Activated CD4-positive, alpha-beta T cell treated with anti-CD3 and anti-CD28 coated beads for 4 hours (primary cell): ENCODE data around the gene PGAP1.

Source experiments
- DNase-seq, 2 donors: peaks; one replicate each; pipeline ENCODE4 v3.0.0-alpha.2; 2020

Gene PGAP1

GRCh38 chr2:196876364-196876763 is 50.1 kb downstream of the PGAP1 start:
- no peak for DNase-seq

DNA sequence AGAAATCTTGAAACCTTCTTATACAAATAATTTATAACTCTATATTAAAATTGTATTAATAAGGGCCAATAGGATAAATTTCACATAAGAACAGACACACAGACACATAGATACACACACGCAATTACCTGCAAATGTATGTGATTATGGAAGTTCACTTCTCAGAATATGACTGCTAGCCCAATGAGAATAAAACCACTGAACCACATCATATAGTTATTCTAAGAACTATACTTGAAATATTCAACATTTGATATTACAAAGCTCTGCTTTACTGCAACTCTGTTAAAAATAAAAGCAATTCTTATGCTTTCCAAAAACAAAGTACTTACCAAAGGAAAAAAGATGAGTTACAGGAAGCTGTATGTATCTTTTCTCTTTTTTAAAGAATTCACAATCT is 51.1 kb downstream of the PGAP1 start:
- DNase-seq: no peak

- no peak for DNase-seq
These were observed 53.0 kb downstream of the PGAP1 start for GRCh38 chr2:196873511-196873910.

DNA sequence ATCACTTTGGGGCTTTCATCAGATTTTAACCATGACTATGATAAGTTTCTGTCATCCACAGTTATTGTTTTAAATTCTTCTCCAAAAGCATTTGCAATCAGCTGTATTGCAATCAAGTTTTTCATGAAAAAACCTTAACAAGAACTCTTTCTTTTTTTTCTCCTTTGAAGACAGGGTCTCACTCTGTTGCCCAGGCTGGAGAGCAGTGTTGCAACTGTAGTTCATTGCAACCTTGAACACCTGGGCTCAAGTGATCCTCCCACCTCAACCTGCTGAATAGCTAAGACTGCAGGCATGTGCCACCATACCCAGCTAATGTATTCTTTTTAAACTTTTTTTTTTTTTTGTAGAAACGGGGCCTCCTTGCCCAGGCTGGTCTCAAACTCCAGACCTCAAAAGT is 71.9 kb downstream of the PGAP1 start:
- DNase-seq: no peak

DNA sequence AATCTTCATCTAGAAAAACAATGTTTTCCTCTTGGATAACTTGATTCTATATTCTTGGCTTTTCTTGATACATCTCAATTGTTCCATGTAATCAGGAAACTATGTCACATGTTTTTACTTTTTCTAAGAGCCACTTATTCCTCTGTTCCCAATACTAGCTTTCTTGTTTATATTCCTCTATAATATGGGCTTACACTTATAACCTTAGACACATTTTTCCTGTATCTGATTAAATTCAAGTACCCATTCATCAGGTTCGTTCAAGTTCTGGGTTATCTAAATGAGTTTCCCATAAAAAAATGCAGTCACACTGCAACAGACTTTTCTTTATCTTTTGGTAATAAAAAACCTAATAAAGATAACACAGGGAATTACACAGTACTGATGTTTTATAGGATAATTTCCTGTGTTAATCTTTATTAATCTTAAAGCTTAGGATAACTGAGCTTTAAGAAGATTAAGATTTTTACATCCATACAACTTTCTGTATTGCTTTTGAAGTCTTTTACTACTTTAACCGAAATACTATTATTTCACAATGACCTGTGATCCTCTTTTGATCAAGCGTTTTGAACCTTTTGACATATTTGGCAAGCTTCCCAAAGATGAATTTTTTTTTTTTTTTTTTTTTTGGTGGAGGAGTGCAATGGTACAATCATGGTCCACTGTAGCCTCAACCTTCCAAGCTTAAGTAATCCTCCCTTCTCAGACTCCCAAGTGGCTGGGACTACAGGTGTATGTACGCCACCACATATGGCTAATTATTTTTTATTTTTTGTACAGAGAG is 73.0 kb downstream of the PGAP1 start:
- no peak for DNase-seq

DNA sequence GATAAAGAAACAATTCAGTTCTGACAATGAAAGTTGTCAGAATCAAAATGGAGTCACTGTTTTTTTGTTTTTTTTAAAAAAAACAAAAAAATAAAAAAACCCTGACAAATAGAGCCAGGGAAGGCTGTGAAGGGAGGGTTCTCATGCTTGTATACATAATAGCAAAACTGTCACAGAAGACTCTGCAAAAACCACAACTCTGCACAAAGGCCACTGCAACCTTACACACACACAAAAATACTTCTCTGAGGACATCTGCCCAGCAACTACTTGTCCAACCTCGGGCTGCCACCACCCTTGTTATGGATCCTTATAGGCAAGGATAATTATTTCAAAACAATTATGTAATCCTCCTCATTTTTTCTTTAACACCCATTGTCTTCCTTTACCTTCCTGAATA is 75.4 kb downstream of the PGAP1 start:
- no peak for DNase-seq

- DNase-seq: peak in 1 of 2 donors; percentile 1
These were observed 76.6 kb downstream of the PGAP1 start for GRCh38 chr2:196849895-196850294.

DNA sequence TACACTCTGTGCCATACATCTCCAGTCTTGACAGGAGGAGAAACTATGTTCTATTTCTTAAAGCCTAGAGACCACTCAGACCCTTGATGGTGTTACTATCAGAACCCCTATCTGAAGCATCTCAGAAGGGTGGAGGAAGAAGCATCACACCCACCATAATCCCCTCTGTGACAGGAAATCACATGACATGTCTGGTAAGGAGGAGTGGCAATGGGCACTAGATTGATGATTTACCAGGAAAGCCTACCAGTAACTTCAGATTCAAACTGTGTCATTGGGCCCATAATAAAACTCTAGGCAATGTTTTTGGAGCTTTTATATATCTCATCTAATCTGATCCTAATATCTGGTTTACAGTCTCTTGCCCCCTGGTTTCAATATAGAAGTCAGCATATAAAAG is 80.2 kb downstream of the PGAP1 start:
- DNase-seq: no peak

DNA sequence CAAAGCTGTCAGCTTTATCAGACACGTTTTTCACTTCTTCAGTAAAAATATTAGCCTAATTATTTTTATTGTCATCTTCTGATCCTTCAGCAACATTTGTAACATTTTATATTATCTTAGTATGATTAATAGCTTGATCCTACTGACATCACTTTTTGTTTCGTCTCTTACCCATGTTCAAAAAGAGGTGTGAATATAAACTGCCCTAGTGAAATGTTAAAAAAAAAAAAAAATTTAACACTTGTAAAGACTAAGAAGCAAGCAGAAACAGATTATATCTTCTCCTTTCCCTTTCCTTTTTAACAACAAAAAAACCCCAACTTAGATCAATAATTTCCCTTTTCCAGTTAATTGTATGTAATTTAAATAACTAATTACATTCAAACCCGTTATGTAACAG is 81.1 kb downstream of the PGAP1 start:
- DNase-seq: no peak

- DNase-seq: no peak
These were observed 86.3 kb downstream of the PGAP1 start for GRCh38 chr2:196840171-196840570.

DNA sequence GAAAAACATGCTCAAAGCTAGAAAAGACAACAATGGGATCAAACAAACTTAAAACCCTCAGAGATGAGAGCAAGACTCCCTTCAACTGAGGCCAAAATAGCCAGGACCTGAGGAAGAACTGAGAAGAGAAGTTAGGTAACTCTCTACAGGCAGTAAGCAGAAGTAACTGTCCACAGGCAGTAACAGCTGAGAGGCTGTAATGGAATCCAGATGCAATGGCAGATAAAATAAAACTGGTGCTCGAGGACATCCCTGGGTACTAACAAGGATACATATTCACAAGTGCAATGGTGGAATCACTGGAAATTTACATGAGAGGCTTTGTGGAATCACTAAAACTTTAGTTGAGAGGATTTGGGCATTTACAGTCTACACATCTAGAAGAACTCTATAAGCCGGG is 86.9 kb downstream of the PGAP1 start:
- DNase-seq: no peak

DNA sequence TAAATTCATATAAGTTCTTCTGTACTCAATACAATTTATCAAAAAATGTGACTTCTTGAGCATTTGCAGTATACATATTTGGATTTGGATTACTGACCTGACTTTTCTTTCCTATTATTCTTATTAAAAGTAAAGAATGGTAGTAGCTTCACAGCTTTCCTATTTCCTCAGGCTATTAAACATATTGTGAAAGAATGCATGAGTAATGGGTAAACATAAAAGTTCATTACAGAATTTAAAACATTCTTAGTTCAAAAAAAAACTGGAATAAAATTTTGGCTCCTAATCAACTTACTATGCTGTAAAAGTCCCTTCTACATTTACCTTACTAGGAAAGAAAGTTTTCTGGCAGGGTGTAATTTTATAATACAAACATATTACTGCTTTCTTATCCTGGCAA is 90.1 kb downstream of the PGAP1 start:
- DNase-seq: no peak

DNA sequence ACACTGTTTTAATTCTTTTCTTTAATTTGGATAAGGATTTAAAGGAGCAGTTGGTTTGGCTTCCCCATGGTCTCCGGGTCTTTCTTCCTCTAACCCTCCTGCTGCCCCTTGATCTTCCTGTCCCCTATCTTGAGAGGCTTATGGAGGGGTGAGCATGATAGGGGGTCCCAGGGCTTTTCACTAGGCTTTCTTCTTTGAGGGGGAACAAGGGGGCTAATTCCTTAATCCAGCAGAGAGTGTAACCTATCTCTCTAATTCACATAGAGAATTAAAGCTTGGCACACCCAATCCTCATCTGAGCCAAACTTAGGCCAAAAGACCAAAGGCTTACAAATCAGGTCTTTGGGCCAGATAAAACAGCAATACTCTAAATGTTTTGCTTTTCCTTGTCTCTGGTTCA is 95.8 kb downstream of the PGAP1 start:
- no peak for DNase-seq

DNA sequence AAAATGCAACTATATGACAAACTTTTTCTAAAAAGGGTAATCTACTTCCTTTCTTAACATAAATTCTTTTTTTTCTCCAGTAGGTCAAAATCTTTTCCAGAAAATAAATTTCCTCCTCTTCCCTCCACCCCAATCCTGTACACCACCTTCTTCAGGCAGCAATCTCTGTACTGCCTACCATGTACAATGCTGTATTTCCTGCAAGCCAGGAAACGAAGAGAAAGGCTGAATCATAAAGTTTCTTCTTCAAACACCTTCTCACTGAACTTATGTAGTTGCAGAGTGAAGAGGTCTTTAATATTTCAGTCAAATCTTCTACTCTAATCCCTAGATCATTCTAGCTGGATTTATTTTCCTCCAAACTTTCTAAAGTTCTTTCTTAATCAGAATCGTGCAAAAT is 99.2 kb downstream of the PGAP1 start:
- DNase-seq: no peak

DNA sequence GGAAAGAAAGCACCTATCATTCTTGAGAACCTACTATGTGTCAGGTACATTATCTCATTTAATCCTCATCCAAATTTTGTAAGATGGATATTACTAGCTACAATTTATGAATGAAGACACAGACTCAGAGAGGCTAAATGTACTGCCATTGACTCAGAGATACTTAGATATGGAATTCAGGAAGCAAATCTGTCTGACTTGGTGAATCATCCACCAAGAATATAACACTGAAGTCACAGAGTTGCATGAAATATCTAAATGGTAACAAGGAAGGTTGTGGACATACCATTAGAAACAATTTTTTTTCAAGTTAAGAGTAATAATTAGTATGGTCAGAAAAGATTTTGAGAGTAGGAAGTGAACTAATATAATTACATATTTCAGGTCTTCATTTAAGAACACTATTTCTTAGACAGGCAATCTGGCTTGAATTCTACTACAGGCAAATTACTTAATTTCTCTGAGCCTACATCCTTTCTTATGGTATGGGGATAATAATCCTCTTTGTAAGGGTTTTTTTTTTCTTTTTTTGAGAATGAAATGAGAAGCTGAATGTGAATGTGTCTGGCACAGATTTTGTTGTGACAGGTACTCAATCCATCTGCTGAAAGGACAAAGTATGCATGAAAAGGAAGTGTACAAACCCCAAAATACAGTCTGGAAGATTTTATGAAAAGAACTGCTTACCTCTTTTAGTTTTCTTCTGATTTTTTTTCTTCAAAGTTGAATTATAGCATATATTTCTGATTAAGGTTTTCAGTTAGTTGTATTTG is 102.6 kb downstream of the PGAP1 start:
- no peak for DNase-seq

- no peak for DNase-seq
These were observed 105.3 kb downstream of the PGAP1 start for GRCh38 chr2:196821195-196821594.

GRCh38 chr2:196809260-196809659 is 117.2 kb downstream of the PGAP1 start, which contains the start of gene C2orf66:
Gene C2orf66 (minus strand): TSS chr2:196809355. CDS start chr2:196809336, 19 bp downstream.
- DNase-seq: no peak

- DNase-seq: no peak
These were observed 118.3 kb downstream of the PGAP1 start for GRCh38 chr2:196808083-196808665.

- no peak for DNase-seq
These were observed 122.1 kb downstream of the PGAP1 start for GRCh38 chr2:196804381-196804780.

GRCh38 chr2:196802401-196802800 is 124.1 kb downstream of the PGAP1 start:
- DNase-seq: no peak

DNA sequence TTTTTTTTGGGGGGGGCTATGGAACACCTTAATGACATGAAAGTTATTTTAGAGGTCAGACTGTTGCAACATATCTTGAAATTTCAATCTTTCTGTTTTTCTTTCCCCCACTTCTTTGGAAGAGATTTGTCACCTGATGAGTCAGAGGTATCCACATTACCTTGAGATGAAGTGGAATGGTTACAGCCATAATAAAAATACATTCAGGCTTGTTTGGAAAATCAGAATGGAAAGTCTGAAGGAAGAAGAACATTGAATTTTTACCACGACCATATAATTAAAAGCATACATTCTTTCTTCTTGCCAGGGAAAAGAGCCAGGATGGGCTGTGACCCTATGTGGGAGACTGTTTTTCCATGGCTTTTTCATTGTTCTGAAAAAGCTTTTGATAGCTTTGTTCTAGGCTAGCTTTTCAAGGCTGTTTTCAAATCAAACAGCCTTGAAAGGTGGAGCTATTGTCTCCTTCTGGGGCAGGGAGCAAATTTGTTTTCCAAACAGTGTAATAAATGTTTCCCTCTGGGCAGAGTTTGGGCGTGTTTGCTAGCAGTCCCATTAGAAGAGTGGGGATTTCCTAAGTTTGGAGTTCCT is 124.7 kb downstream of the PGAP1 start:
- no peak for DNase-seq

DNA sequence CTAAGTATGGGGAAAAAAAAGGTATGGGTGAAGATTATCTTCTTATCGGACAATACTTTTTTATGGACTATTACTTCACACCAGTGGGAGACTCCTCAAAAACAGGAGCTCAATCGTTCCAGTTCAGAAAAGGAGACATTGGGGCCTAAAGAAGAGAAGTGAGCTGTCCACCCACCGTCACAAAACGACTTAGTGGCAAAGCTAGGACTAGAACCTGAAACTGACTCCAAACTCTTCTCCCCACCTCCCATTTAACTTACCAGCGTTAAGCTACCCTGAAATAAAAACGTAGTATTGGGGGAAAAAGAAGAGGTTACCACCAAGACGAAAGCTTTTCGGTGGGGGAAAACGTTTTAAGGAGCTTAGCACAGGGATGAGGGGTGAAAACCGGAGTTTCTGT is 127.5 kb downstream of the PGAP1 start:
- DNase-seq: peak in 1 of 2 donors; percentile 2

DNA sequence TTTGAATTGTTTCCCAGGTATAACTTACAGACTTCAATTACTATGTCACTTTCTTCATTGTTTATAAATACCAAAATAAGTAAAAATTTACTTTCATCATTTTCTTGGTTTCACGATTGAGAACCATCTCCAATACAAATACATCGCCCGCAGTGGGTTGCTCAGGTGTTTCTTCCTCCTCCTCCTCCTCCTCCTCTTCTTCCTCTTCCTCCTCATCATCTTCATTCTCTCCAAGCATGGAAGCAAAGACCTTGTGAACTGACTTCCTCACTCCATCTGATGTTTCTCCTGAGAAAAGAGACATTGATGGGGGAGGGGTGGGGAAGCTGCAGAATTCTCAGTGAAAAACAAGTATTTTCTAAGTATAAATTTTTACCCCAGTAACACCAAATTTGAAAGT is 133.6 kb downstream of the PGAP1 start:
- DNase-seq: no peak
